K562 (cell line): ENCODE data around the gene PDE1C. TPM values are rescaled to one million over a fixed set of nuclear protein-coding genes. Genes with fewer than 3 reads are reported as not detected.

ENCODE experiments used
- ATAC-seq: fragments of 200-7000 bp; cut with Tn5 transposase; 3 replicates; pipeline ENCODE4 v1.9.1; 2020; ENCODE audit warnings: moderate library complexity
- BruUV-seq: library from RNA; stranded (reverse); fragments of 400-500 nt; replicated peaks from 2 replicates; lab custom pipeline; 2021; lab: Mats Ljungman, UMichigan
- CTCF ChIA-PET: fragments of 300-600 bp; formaldehyde crosslinking; extraction: SDS; loops from one replicate; lab custom pipeline; 2021; ENCODE audit warnings: low intra/inter-chr PET ratio; lab: Yijun Ruan, JAX
- POLR2A ChIA-PET: fragments of 300-600, 350-650 bp; sonication (Branson Sonifier 250); formaldehyde crosslinking; extraction: SDS; loops from one replicate; lab custom pipeline; 2021; ENCODE audit warnings: antibody characterized with exemption, inconsistent platforms; lab: Yijun Ruan, JAX
- DNase-seq, 4 experiments: peaks; one replicate each; pipeline versions ENCODE4 v3.0.0 to v3.0.0-alpha.2; 2011 to 2018; ENCODE audit warnings: low spot score in 3 of 4, mixed read lengths in 3 of 4; ENCODE audit errors: extremely low read depth in 1 of 4
- FAIRE-seq: peaks from 2 replicates; lab custom pipeline; 2011; peaks lifted over from hg19 to GRCh38; lab: Jason Lieb, UNC
- H2AFZ ChIP-seq: 2 replicates; pipeline ENCODE4 v1.6.0; 2011; ENCODE audit warnings: low read depth, low read length, control low read depth, inconsistent platforms
- H3K27ac ChIP-seq: fragments of 200-600 bp; 3 replicates; pipeline ENCODE4 v1.8.0; 2011; ENCODE audit warnings: low read depth, mild to moderate bottlenecking, control low read depth, inconsistent platforms, low read length, moderate library complexity, mixed read lengths; ENCODE audit errors: extremely low read depth
- H3K27me3 ChIP-seq, 2 experiments: fragments of 300-600 bp in 1 of 2; 2 replicates in 1 of 2; 3 replicates in 1 of 2; pipeline versions ENCODE4 v1.6.0 to v1.8.0; 2011; ENCODE audit warnings: inconsistent platforms in 2 of 2, low read length in 2 of 2, mild to moderate bottlenecking in 1 of 2, mixed read lengths in 1 of 2, moderate library complexity in 1 of 2; ENCODE audit not compliant: control insufficient read depth in 2 of 2, insufficient read depth in 2 of 2
- H3K36me3 ChIP-seq: fragments of 300-600 bp; 3 replicates; pipeline ENCODE4 v1.8.0; 2011; ENCODE audit warnings: mild to moderate bottlenecking, low read length, inconsistent platforms; ENCODE audit not compliant: control insufficient read depth, insufficient read depth
- H3K4me1 ChIP-seq, 2 experiments: fragments of 200-600 bp in 1 of 2; replicated peaks in 1 of 2; 2 replicates in 1 of 2; 3 replicates in 1 of 2; pipeline versions ENCODE4 v1.5.1 to v1.8.0; 2011; ENCODE audit warnings: inconsistent platforms in 2 of 2, low read length in 2 of 2, mild to moderate bottlenecking in 1 of 2, mixed read lengths in 1 of 2, moderate library complexity in 1 of 2; ENCODE audit not compliant: control insufficient read depth in 2 of 2, insufficient read depth in 2 of 2
- H3K4me2 ChIP-seq: 2 replicates; pipeline ENCODE4 v1.6.1; 2011; ENCODE audit warnings: low read length, control low read depth, inconsistent platforms, mixed read lengths; ENCODE audit not compliant: insufficient read depth
- H3K4me3 ChIP-seq: fragments of 200-600 bp; sonication (generic), shearing (Covaris generic); 2 replicates; pipeline ENCODE4 v1.5.1; 2016; ENCODE audit warnings: control low read depth, inconsistent platforms
- H3K79me2 ChIP-seq: fragments of 200-600 bp; 3 replicates; pipeline ENCODE4 v1.8.0; 2011; ENCODE audit warnings: low read length, inconsistent platforms; ENCODE audit not compliant: control insufficient read depth, insufficient read depth
- H3K9ac ChIP-seq, 2 experiments: 2 replicates each; pipeline versions ENCODE4 v1.6.0 to v1.6.1; 2011; ENCODE audit warnings: low read depth in 2 of 2, low read length in 2 of 2, control low read depth in 1 of 2, inconsistent platforms in 1 of 2, mild to moderate bottlenecking in 1 of 2, mixed read lengths in 1 of 2; ENCODE audit not compliant: insufficient read depth in 1 of 2
- H3K9me1 ChIP-seq: one replicate; pipeline ENCODE4 v1.6.0; 2011; ENCODE audit warnings: inconsistent platforms, mild to moderate bottlenecking, low read length, moderate library complexity; ENCODE audit not compliant: control insufficient read depth, insufficient read depth
- H3K9me3 ChIP-seq: replicated peaks from 2 replicates; pipeline ENCODE4 v1.5.1; 2011; ENCODE audit warnings: low read depth, low read length, inconsistent platforms; ENCODE audit not compliant: control insufficient read depth, insufficient read depth
- H4K20me1 ChIP-seq: replicated peaks from 2 replicates; pipeline ENCODE4 v1.6.1; 2011; ENCODE audit warnings: low read length, inconsistent platforms, mixed read lengths; ENCODE audit not compliant: control insufficient read depth, insufficient read depth
- CBX5 ChIP-seq: IDR thresholded peaks from 2 replicates; pipeline ENCODE4 v1.6.1; 2014; ENCODE audit warnings: low read depth, borderline replicate concordance
- CBX8 ChIP-seq: fragments of 200-600 bp; sonication (generic); IDR thresholded peaks from 2 replicates; pipeline ENCODE4 v1.6.1; 2012; ENCODE audit warnings: borderline replicate concordance, mixed run types, low read depth, mild to moderate bottlenecking, moderate library complexity, mixed read lengths, low read length, control low read depth, inconsistent platforms; ENCODE audit not compliant: poor library complexity, severe bottlenecking; ENCODE audit errors: extremely low read depth
- ELF4 ChIP-seq: fragments of 450-650 bp; formaldehyde crosslinking; IDR thresholded peaks from 2 replicates; pipeline ENCODE4 v1.4.0; 2022; ENCODE audit warnings: missing genetic modification characterization
- ETS2 ChIP-seq: IDR thresholded peaks from 2 replicates; pipeline ENCODE4 v1.6.1; 2016; ENCODE audit warnings: borderline replicate concordance, missing genetic modification characterization, mild to moderate bottlenecking, moderate library complexity, missing compliant biosample characterization; ENCODE audit not compliant: poor library complexity, severe bottlenecking
- HCFC1 ChIP-seq: IDR thresholded peaks from 2 replicates; pipeline ENCODE4 v1.6.1; 2012; ENCODE audit warnings: low read depth, low read length, improper control_type of control experiment
- MTA2 ChIP-seq: fragments of 450-650 bp; IDR thresholded peaks from 2 replicates; pipeline ENCODE4 v1.6.1; 2016; ENCODE audit warnings: low read depth
- MYC ChIP-seq, 2 experiments: fragments of 250-450 bp in 1 of 2; sonication (Bioruptor Pico) in 1 of 2; IDR thresholded peaks; 2 replicates each; pipeline versions ENCODE4 v1.5.1 to v1.6.1; 2012 to 2021; ENCODE audit warnings: low read depth in 2 of 2, borderline replicate concordance in 1 of 2, improper control_type of control experiment in 1 of 2, low read length in 1 of 2, mild to moderate bottlenecking in 1 of 2, moderate library complexity in 1 of 2
- NFE2 ChIP-seq: IDR thresholded peaks from 2 replicates; pipeline ENCODE4 v1.6.1; 2014; ENCODE audit warnings: antibody characterized with exemption, low read depth
- POLR2G ChIP-seq: fragments of 200-400 bp; formaldehyde crosslinking; IDR thresholded peaks from 2 replicates; pipeline ENCODE4 v1.6.1; 2017; ENCODE audit warnings: low read depth, mild to moderate bottlenecking, antibody characterized with exemption, low read length, moderate library complexity
- SMARCA5 ChIP-seq: fragments of 450-650 bp; IDR thresholded peaks from 2 replicates; pipeline ENCODE4 v1.6.1; 2016
- XRCC4 ChIP-seq: IDR thresholded peaks from one replicate; pipeline ENCODE4 v1.6.1; 2011; ENCODE audit not compliant: insufficient read depth, insufficient read length; ENCODE audit errors: extremely low read depth
- ZMIZ1 ChIP-seq, 2 experiments: fragments of 150-350 bp in 1 of 2; IDR thresholded peaks; 2 replicates each; pipeline ENCODE4 v1.6.1; 2012 to 2016; ENCODE audit warnings: low read depth in 2 of 2, low read length in 2 of 2, mild to moderate bottlenecking in 1 of 2, moderate library complexity in 1 of 2
- ZNF384 ChIP-seq: IDR thresholded peaks from 2 replicates; pipeline ENCODE4 v1.6.1; 2012; ENCODE audit warnings: low read depth, low read length, improper control_type of control experiment
- ZNF507 ChIP-seq: conservative IDR thresholded peaks from 2 replicates; pipeline ENCODE4 v1.6.1; 2017; ENCODE audit warnings: missing genetic modification characterization, missing compliant biosample characterization
- WGBS: fragments of 100-300 bp; shearing (Covaris generic); methylation state at CpG from one replicate; pipeline ENCODE4 v1.1.6; 2016; ENCODE audit warnings: low coverage, mixed read lengths; ENCODE audit not compliant: insufficient coverage; ENCODE audit errors: missing lambda C conversion rate; 5-methylcytosine and 5-hydroxymethylcytosine counted together
- in situ Hi-C: fragments of 300-500 bp; cut with MboI; formaldehyde crosslinking; loops from 4 replicates; pipeline ENCODE4 v1.15.0; 2018; ENCODE audit warnings: inconsistent platforms, mixed read lengths
- intact Hi-C: fragments of 100-400 bp; cut with micrococcal nuclease; formaldehyde crosslinking; loops from 2 replicates; pipeline ENCODE4 v1.14.2; 2022
- polyA plus RNA-seq, 8 experiments: library from polyadenylated mRNA; depleted of rRNA in 4 of 8; stranded (reverse) in 5 of 8; unstranded in 3 of 8; fragments of >200 nt; fragmentation: Nextera tagmentation in 2 of 8; fragmentation: Illumina TruSeq in 1 of 8; extraction: Ambion mirVana in 2 of 8; extraction: Trizol in 1 of 8; gene quantifications; 2 replicates each; pipeline versions ENCODE4 v1.2.1 to v1.2.3, GENCODE V29; 2011 to 2014; ENCODE audit warnings: inconsistent platforms in 1 of 8, missing spikeins in 1 of 8
- total RNA-seq, 7 experiments: library from RNA; depleted of rRNA in 6 of 7; stranded (reverse); fragments of >200 nt in 6 of 7; fragmentation: Illumina TruSeq in 2 of 7; extraction: Trizol in 2 of 7; gene quantifications; 2 replicates each; pipeline versions ENCODE4 v1.2.1 to v1.2.3, GENCODE V29; 2011 to 2021; ENCODE audit warnings: low replicate concordance in 1 of 7
- TF ChIP-seq, protein P1 (sequence below): fragments of 450-650 bp; IDR thresholded peaks from 2 replicates; pipeline ENCODE4 v1.6.1; 2016; ENCODE audit warnings: mild to moderate bottlenecking

PDE1C gene
- total and polyA plus RNA-seq, 9 of the 15 experiments (the other 6 are each of a cell fraction or from before 2014, with no cell fraction given): under 0.01 to 0.01 TPM; not detected in 7

DNA sequence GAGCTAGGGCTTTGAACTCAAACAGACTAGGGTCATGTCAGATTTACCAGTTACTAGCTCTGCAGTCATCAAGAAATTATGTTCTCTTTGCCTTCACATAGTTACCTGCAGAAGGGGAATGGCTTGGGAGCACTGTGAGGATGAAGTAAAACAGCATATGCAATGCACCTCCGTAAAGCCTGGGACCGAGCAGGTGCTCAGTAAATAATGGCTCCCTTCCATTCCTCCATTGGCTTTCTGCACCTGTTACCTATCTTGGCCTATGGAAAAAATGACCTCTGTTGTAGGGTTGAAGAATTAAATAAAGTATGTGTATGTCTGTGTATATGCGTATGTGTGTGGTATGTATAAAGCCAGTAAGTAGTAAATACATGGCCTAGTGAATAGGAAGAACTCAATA lies 78.8 kb downstream of the PDE1C start:
- Histone ChIP-seq H3K4me3 (no peak overlapping the region), H3K9me3 (0 out of 2 replicates have a peak, but pooled peaks cover 1% of the 10 kb centered on the region), H2AFZ (no peak overlapping the region), H3K27me3 (no peaks in the 10 kb centered on the region), H3K9ac (no peak overlapping the region), H3K27ac (no peak overlapping the region), H3K4me2 (no peak overlapping the region), H4K20me1 (no peaks in the 10 kb centered on the region), H3K36me3 (no peaks in the 10 kb centered on the region), H3K9me1 (no peaks in the 10 kb centered on the region), H3K79me2 (no peaks in the 10 kb centered on the region), H3K4me1 (no peaks in the 10 kb centered on the region)
- CTCF ChIA-PET: no interaction called here
- ATAC-seq (no peak), FAIRE-seq (no peak), DNase-seq (no peak)
- TF ChIP-seq CBX8 (no peak), ZNF507 (tag) (no peak), CBX5 (no peak), HCFC1 (no peak), ZMIZ1 (IDR thresholded peaks at IDR 0.05; ENCODE audit: low read depth in 2 of 2, low read length in 2 of 2) (no peak), MYC (IDR thresholded peaks at IDR 0.05; ENCODE audit: low read depth, low read length) (no peak), MYC (CRISPR knock-in tag; IDR thresholded peaks at IDR 0.05; ENCODE audit: borderline replicate concordance, low read depth) (no peak), ZNF384 (no peak), SMARCA5 (no peak), XRCC4 (no peak), POLR2G (no peak), MTA2 (no peak), NFE2 (no peak), ELF4 (CRISPR knock-in tag) (no peak), ETS2 (tag) (no peak)
- TF ChIP-seq, protein P1, sequence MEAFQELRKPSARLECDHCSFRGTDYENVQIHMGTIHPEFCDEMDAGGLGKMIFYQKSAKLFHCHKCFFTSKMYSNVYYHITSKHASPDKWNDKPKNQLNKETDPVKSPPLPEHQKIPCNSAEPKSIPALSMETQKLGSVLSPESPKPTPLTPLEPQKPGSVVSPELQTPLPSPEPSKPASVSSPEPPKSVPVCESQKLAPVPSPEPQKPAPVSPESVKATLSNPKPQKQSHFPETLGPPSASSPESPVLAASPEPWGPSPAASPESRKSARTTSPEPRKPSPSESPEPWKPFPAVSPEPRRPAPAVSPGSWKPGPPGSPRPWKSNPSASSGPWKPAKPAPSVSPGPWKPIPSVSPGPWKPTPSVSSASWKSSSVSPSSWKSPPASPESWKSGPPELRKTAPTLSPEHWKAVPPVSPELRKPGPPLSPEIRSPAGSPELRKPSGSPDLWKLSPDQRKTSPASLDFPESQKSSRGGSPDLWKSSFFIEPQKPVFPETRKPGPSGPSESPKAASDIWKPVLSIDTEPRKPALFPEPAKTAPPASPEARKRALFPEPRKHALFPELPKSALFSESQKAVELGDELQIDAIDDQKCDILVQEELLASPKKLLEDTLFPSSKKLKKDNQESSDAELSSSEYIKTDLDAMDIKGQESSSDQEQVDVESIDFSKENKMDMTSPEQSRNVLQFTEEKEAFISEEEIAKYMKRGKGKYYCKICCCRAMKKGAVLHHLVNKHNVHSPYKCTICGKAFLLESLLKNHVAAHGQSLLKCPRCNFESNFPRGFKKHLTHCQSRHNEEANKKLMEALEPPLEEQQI: no peak
- POLR2A ChIA-PET: interaction anchor here (0.7 kb wide), 1 partner anchor 11 kb away, joined by 3 read pairs; no protein-coding TSS in a partner anchor
- WGBS: 0% methylated on average over 3 of the region's 3 CpGs
- intact Hi-C loops (no loop called here), in situ Hi-C loops (no loop called here)
- BruUV-seq: no TSS peak
